Measurements from ENCODE around the gene SPACA5B. TPM values are rescaled to one million over a fixed set of nuclear protein-coding genes. Genes with fewer than 3 reads are reported as not detected.
"Not testable (repeated sequence)": the region's sequence is repeated elsewhere in the genome, so short reads cannot be mapped to it uniquely, and the experiment has no call there.

Gene SPACA5B
- polyA plus RNA-seq: not detected in 3 replicates
- not detected for polyA plus RNA-seq (2011; ENCODE audit: low read depth)
- not detected in 2 replicates for polyA plus RNA-seq (2011; cell fraction: cytosol; rRNA removed)
- not detected in 2 replicates for polyA plus RNA-seq (2011; cell fraction: nucleus; rRNA removed)
- not detected in 2 replicates for polyA plus RNA-seq (2012; ENCODE audit: low replicate concordance)
- not detected in 3 replicates for polyA minus RNA-seq
- not detected for polyA minus RNA-seq (2011; cell fraction: cytosol; rRNA and poly(A)+ RNA removed)
- not detected in 2 replicates for polyA minus RNA-seq (2011; cell fraction: nucleus; rRNA and poly(A)+ RNA removed)

DNA sequence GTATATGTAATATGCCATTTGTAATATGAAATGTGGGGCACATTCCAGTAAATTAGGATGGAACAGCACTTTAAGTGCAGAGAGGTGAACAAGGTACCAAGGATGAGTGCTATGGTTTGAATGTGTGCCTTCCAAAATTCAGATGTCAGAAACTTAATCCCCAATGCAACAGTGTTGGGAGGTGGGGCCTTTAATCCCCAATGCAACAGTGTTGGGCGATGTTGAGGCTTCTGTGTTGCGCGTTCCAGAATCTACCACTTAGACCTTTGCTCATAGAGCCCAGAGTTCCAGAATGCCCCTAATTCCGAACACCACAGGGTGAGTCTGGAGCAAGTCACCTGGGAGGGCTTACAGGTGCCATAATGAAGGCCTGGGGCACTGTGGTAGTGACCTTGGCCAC is at the start of gene SPACA5B:
SPACA5B (plus strand) TSS at position 301 of the 400 bp plus-strand sequence; CDS start at position 363, 62 bp downstream.
- H3K4me3 ChIP-seq (ENCODE audit: control insufficient read depth in 2 of 3, extremely low read depth in 1 of 3, insufficient read depth in 2 of 3, low read depth in 1 of 3, low read length in 3 of 3); H3K9me1 ChIP-seq (ENCODE audit: control insufficient read depth, extremely low read depth, insufficient read depth, low read length); H3K27ac ChIP-seq (ENCODE audit: control insufficient read depth, insufficient read depth, low read length); H2AFZ ChIP-seq (ENCODE audit: control insufficient read depth, low read length); H3K4me2 ChIP-seq (ENCODE audit: control insufficient read depth, extremely low read depth, insufficient read depth, low read depth, low read length); H3K4me1 ChIP-seq (ENCODE audit: control insufficient read depth, extremely low read depth, insufficient read depth, low read length); dilution Hi-C loops (cut with MboI; ENCODE audit: extremely low pct_ligation_motif_present, low sequenced_read_pairs); H3K79me2 ChIP-seq (ENCODE audit: control insufficient read depth, insufficient read depth, low read length); H3K27me3 ChIP-seq (ENCODE audit: control insufficient read depth, extremely low read depth, insufficient read depth, low read length); FAIRE-seq; H4K20me1 ChIP-seq (ENCODE audit: control insufficient read depth, extremely low read depth, insufficient read depth, low read length); H3K9me3 ChIP-seq (ENCODE audit: control insufficient read depth, low read depth, low read length); H3K36me3 ChIP-seq (ENCODE audit: control insufficient read depth in 2 of 2, extremely low read depth in 1 of 2, insufficient read depth in 2 of 2, low read length in 2 of 2); H3K9ac ChIP-seq (ENCODE audit: control insufficient read depth, extremely low read depth, insufficient read depth, low read length); DNase-seq (ENCODE audit: low read depth, low spot score): not testable (repeated sequence)

DNA sequence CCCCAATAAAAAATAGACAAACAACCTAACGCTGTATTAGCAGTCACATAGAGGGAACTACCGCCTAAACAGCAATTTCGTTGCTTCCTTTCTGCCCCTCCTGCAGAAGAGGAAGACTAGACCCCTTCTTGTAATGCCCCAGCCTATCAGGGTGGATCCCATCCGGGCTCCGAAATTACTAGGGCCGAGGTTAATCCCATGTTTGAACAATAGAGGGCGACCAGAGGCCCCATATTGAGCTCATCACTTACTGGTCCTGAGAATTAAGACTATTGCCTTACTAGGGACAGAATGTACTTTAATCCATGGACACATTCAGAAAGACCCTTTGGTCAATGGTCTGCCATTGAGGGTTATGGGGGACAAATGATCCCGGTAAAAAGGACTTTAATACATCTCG is 47.2 kb upstream of the SPACA5B start:
- dilution Hi-C loops (cut with MboI; ENCODE audit: extremely low pct_ligation_motif_present, low sequenced_read_pairs): no loop called here
- Histone ChIP-seq H3K4me1 (ENCODE audit: control insufficient read depth, extremely low read depth, insufficient read depth, low read length) (peaks cover 2% of the 10 kb centered on the region), H3K4me2 (ENCODE audit: control insufficient read depth, extremely low read depth, insufficient read depth, low read depth, low read length) (no peak overlapping the region), H3K4me3 (ENCODE audit: control insufficient read depth in 2 of 3, extremely low read depth in 1 of 3, insufficient read depth in 2 of 3, low read depth in 1 of 3, low read length in 3 of 3) (no peak overlapping the region), H3K9me1 (ENCODE audit: control insufficient read depth, extremely low read depth, insufficient read depth, low read length) (no peaks in the 10 kb centered on the region), H3K9me3 (ENCODE audit: control insufficient read depth, low read depth, low read length) (no peaks in the 10 kb centered on the region), H3K9ac (ENCODE audit: control insufficient read depth, extremely low read depth, insufficient read depth, low read length) (no peak overlapping the region), H3K36me3 (ENCODE audit: control insufficient read depth in 2 of 2, extremely low read depth in 1 of 2, insufficient read depth in 2 of 2, low read length in 2 of 2) (no peaks in the 10 kb centered on the region), H3K27ac (ENCODE audit: control insufficient read depth, insufficient read depth, low read length) (no peak overlapping the region), H3K27me3 (ENCODE audit: control insufficient read depth, extremely low read depth, insufficient read depth, low read length) (no peaks in the 10 kb centered on the region), H4K20me1 (ENCODE audit: control insufficient read depth, extremely low read depth, insufficient read depth, low read length) (no peaks in the 10 kb centered on the region), H2AFZ (ENCODE audit: control insufficient read depth, low read length) (no peak overlapping the region), H3K79me2 (ENCODE audit: control insufficient read depth, insufficient read depth, low read length) (no peaks in the 10 kb centered on the region)
- DNase-seq (ENCODE audit: low read depth, low spot score): no peak
- FAIRE-seq: no peak
- no peak for TF ChIP-seq EZH2 (IDR thresholded peaks at IDR 0.05; ENCODE audit: low read length)
- TF ChIP-seq, protein P1, sequence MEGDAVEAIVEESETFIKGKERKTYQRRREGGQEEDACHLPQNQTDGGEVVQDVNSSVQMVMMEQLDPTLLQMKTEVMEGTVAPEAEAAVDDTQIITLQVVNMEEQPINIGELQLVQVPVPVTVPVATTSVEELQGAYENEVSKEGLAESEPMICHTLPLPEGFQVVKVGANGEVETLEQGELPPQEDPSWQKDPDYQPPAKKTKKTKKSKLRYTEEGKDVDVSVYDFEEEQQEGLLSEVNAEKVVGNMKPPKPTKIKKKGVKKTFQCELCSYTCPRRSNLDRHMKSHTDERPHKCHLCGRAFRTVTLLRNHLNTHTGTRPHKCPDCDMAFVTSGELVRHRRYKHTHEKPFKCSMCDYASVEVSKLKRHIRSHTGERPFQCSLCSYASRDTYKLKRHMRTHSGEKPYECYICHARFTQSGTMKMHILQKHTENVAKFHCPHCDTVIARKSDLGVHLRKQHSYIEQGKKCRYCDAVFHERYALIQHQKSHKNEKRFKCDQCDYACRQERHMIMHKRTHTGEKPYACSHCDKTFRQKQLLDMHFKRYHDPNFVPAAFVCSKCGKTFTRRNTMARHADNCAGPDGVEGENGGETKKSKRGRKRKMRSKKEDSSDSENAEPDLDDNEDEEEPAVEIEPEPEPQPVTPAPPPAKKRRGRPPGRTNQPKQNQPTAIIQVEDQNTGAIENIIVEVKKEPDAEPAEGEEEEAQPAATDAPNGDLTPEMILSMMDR (optimal IDR thresholded peaks at IDR 0.05 in 1 of 3, IDR thresholded peaks at IDR 0.05 in 1 of 3, conservative IDR thresholded peaks at IDR 0.05 in 1 of 3; ENCODE audit: extremely low read depth in 1 of 3, insufficient read depth in 2 of 3, low read length in 3 of 3): peak; percentile 30 to 46 (median 44)

DNA sequence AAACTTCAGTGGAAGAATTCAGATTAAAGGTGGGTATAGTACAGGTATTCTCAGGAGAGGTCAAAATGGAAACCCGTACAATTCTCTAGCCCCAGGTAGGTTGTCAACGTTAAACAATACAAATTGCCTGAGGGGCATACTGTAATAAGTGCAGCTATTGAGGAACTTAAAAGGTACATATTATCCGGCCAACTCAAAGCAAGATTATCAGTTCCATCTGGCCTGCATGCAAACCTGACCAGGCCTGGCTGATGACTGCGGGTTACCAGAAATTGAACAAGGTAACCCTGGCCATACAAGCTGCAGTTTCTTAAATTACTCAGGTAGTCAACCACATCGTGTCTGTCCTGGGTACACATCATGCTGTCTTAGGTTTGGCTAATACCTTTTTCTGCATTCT is 46.7 kb upstream of the SPACA5B start:
- no peak overlapping the region for H3K4me2 ChIP-seq (ENCODE audit: control insufficient read depth, extremely low read depth, insufficient read depth, low read depth, low read length)
- no peaks in the 10 kb centered on the region for H3K27me3 ChIP-seq (ENCODE audit: control insufficient read depth, extremely low read depth, insufficient read depth, low read length)
- dilution Hi-C loops (cut with MboI; ENCODE audit: extremely low pct_ligation_motif_present, low sequenced_read_pairs): no loop called here
- no peak for TF ChIP-seq EZH2 (IDR thresholded peaks at IDR 0.05; ENCODE audit: low read length)
- TF ChIP-seq, protein P1 (optimal IDR thresholded peaks at IDR 0.05 in 1 of 3, IDR thresholded peaks at IDR 0.05 in 1 of 3, conservative IDR thresholded peaks at IDR 0.05 in 1 of 3; ENCODE audit: extremely low read depth in 1 of 3, insufficient read depth in 2 of 3, low read length in 3 of 3): no peak
- DNase-seq (ENCODE audit: low read depth, low spot score) (no peak), FAIRE-seq (no peak)
- no peak overlapping the region for H3K27ac ChIP-seq (ENCODE audit: control insufficient read depth, insufficient read depth, low read length)
- H3K9me1 ChIP-seq (ENCODE audit: control insufficient read depth, extremely low read depth, insufficient read depth, low read length): no peaks in the 10 kb centered on the region
- H3K9me3 ChIP-seq (ENCODE audit: control insufficient read depth, low read depth, low read length): no peaks in the 10 kb centered on the region
- H3K9ac ChIP-seq (ENCODE audit: control insufficient read depth, extremely low read depth, insufficient read depth, low read length): no peak overlapping the region
- H3K4me3 ChIP-seq (ENCODE audit: control insufficient read depth in 2 of 3, extremely low read depth in 1 of 3, insufficient read depth in 2 of 3, low read depth in 1 of 3, low read length in 3 of 3): no peak overlapping the region
- H4K20me1 ChIP-seq (ENCODE audit: control insufficient read depth, extremely low read depth, insufficient read depth, low read length): no peaks in the 10 kb centered on the region
- peaks cover 2% of the 10 kb centered on the region for H3K4me1 ChIP-seq (ENCODE audit: control insufficient read depth, extremely low read depth, insufficient read depth, low read length)
- no peaks in the 10 kb centered on the region for H3K79me2 ChIP-seq (ENCODE audit: control insufficient read depth, insufficient read depth, low read length)
- no peaks in the 10 kb centered on the region for H3K36me3 ChIP-seq (ENCODE audit: control insufficient read depth in 2 of 2, extremely low read depth in 1 of 2, insufficient read depth in 2 of 2, low read length in 2 of 2)
- H2AFZ ChIP-seq (ENCODE audit: control insufficient read depth, low read length): no peak overlapping the region
